OCI-LY7 (cell line): ENCODE results near the gene TENT5D.

Experiments used
- EZH2phosphoT487 ChIP-seq: fragments of 200-600 bp; sonication (generic); IDR thresholded peaks from 2 replicates; pipeline ENCODE4 v1.6.1; 2018; ENCODE audit warnings: low read depth, borderline replicate concordance, mild to moderate bottlenecking, mixed run types, antibody characterized with exemption, low read length, moderate library complexity, mixed read lengths
- TF ChIP-seq, protein P1 (sequence below): fragments of 200-600 bp; sonication (generic); conservative IDR thresholded peaks from 2 replicates; pipeline ENCODE4 v1.5.1; 2014; ENCODE audit warnings: mild to moderate bottlenecking, antibody characterized with exemption, low read length, moderate library complexity, mixed read lengths

DNA sequence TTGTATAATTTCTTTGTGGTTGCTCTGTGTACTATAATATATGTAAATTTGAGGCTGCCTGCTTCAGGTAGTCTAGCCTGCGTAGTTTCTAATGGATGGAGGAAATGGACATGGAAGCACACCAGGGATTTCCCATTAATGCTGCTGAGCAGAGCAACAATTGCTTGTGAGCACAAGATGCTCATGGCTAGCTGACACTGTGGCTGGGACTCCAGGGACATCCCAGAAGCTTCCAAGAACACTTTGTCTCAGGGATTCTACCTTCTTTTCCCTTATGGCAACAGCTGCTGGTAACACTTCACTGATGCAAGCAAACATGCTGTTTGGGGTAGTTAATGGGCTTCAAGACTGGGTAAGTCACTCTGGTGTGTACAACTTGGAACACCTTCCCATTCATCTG is 66.1 kb downstream of the TENT5D start:
- TF ChIP-seq, protein P1, sequence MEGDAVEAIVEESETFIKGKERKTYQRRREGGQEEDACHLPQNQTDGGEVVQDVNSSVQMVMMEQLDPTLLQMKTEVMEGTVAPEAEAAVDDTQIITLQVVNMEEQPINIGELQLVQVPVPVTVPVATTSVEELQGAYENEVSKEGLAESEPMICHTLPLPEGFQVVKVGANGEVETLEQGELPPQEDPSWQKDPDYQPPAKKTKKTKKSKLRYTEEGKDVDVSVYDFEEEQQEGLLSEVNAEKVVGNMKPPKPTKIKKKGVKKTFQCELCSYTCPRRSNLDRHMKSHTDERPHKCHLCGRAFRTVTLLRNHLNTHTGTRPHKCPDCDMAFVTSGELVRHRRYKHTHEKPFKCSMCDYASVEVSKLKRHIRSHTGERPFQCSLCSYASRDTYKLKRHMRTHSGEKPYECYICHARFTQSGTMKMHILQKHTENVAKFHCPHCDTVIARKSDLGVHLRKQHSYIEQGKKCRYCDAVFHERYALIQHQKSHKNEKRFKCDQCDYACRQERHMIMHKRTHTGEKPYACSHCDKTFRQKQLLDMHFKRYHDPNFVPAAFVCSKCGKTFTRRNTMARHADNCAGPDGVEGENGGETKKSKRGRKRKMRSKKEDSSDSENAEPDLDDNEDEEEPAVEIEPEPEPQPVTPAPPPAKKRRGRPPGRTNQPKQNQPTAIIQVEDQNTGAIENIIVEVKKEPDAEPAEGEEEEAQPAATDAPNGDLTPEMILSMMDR, result no peak
- TF ChIP-seq EZH2phosphoT487, result no peak
